ENCODE data around the gene SYT11. TPM values are rescaled to one million over a fixed set of nuclear protein-coding genes. Genes with fewer than 3 reads are reported as not detected.
A peak's percentile ranks its signal among the peaks of the same experiment; 100 is the strongest.

SYT11 gene, protein sequence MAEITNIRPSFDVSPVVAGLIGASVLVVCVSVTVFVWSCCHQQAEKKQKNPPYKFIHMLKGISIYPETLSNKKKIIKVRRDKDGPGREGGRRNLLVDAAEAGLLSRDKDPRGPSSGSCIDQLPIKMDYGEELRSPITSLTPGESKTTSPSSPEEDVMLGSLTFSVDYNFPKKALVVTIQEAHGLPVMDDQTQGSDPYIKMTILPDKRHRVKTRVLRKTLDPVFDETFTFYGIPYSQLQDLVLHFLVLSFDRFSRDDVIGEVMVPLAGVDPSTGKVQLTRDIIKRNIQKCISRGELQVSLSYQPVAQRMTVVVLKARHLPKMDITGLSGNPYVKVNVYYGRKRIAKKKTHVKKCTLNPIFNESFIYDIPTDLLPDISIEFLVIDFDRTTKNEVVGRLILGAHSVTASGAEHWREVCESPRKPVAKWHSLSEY
- total RNA-seq (2021; fragmentation: NEBNext Ultra II Directional; extraction: Animal tissue kit (Norgen Biotek cat#: 25700)), result 9.6 and 9.7 TPM in 2 replicates
- 6.1 and 7.2 TPM in 2 replicates for polyA plus RNA-seq (2011; rRNA removed)
- polyA plus RNA-seq (2011; cell fraction: cytosol; rRNA removed), result 7.5 TPM
- 5.9 TPM for polyA plus RNA-seq (2011; cell fraction: nucleus; rRNA removed)
- polyA plus RNA-seq (2012, experiment 1 of 2), result 6.3 to 10.9 TPM (median 8.8 TPM) in 4 replicates
- 4.4 TPM for polyA plus RNA-seq (2012, experiment 2 of 2)
- polyA plus RNA-seq (2013, experiment 1 of 2), result 7.2 TPM
- 8.3 TPM for polyA plus RNA-seq (2013, experiment 2 of 2)
- polyA minus RNA-seq (2011; rRNA and poly(A)+ RNA removed), result 19.6 and 25.2 TPM in 2 replicates
- 8.6 TPM for polyA minus RNA-seq (2011; cell fraction: cytosol; rRNA and poly(A)+ RNA removed)
- polyA minus RNA-seq (2011; cell fraction: nucleus; rRNA and poly(A)+ RNA removed), result 8.3 TPM
- long read RNA-seq, experiment 1, partial matches to known transcripts, result 0 of 8 reads
- long read RNA-seq, experiment 1, other reads (novel, unspliced or antisense), result 8 of 8 reads
- long read RNA-seq, experiment 2, full-length matches to known transcripts, result 1 of 1 reads
- long read RNA-seq, experiment 2, partial matches to known transcripts, result 0 of 1 reads
- long read RNA-seq, experiment 2, other reads (novel, unspliced or antisense), result 0 of 1 reads

DNA sequence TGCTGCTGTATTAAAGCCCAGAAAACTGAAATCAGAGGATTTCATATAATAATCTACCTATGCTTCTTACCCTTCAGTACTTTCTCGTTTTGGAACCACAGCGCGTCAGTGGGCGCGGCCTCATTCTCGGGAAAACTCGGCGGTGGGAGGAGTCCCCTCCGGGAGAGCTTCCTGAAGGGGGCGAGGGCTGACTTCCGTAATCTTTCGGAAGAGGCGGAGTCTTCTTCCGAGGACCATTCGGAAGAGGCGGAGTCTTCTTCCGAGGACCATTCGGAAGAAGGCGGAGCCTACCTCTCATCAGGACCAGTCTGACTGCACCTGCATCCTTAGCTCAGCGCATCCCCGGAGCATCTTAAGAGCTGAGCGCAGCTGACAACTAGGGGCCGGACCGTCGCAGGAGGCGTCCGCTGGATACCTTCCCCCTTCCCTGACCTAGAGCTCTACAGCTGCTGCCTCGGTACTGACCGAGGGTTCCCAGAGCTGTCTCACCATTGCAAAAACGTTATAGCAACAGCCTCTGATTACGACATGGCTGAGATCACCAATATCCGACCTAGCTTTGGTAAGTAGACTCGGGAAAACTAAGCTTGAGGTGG is at the start of gene SYT11:
SYT11 (plus strand) TSS at position 334 of the 596 bp plus-strand sequence; CDS start at position 529, 195 bp downstream.
- POLR2A ChIA-PET (ENCODE audit: partially characterized antibody), result interaction anchor here (0.7 to 2.4 kb wide), 10 partner anchors 9 to 847 kb away, joined by 3 to 7 read pairs (median 4); partner anchors contain the start of gene UBQLN4
- H2BK5ac ChIP-seq (ENCODE audit: low read depth, low read length), result peak within 1 kb of the TSS; percentile 63; the same call in 1 of the 2 replicates
- H3K23ac ChIP-seq (ENCODE audit: insufficient read length), result no peak within 1 kb of the TSS
- H3K36me3 ChIP-seq (ENCODE audit: control insufficient read depth in 2 of 4, insufficient read depth in 4 of 4, low read length in 3 of 4), result peaks cover 0 to 6% (median 3%) of the 10 kb centered on the region in 4 experiments; a peak in 3 of 8 replicates
- H3K4me1 ChIP-seq (replicated peaks in 1 of 4; ENCODE audit: control insufficient read depth in 3 of 4, insufficient read depth in 4 of 4, low read length in 3 of 4), result peaks cover 0 to 6% (median 2%) of the 10 kb centered on the region in 4 experiments; a peak in 4 of 7 replicates
- FAIRE-seq (peak; percentile 72), DNase-seq (ENCODE audit: low read depth in 1 of 2, low spot score in 2 of 2) (peak; percentile 81 to 93)
- peaks cover 0 to 2% of the 10 kb centered on the region in 2 experiments for H4K20me1 ChIP-seq (replicated peaks in 1 of 2; ENCODE audit: control insufficient read depth in 1 of 2, insufficient read depth in 2 of 2, low read length in 2 of 2)
- H3K14ac ChIP-seq (ENCODE audit: insufficient read length), result no peak within 1 kb of the TSS
- peaks cover 8% of the 10 kb centered on the region for H3K23me2 ChIP-seq (ENCODE audit: low read depth, low read length)
- no peak within 1 kb of the TSS for H2BK15ac ChIP-seq (ENCODE audit: low read length)
- H3K4ac ChIP-seq (replicated peaks; ENCODE audit: insufficient read length, low read depth, low read length), result no peak within 1 kb of the TSS
- H2AFZ ChIP-seq (ENCODE audit: low read length), result peak within 1 kb of the TSS; percentile 64; the same call in 1 of the 2 replicates
- H3K9me3 ChIP-seq (ENCODE audit: insufficient read depth in 2 of 2, low read depth in 1 of 2, low read length in 1 of 2), result no peaks in the 10 kb centered on the region
- H2BK20ac ChIP-seq (ENCODE audit: low read length), result 0 out of 2 replicates have a peak within 1 kb of the TSS, but pooled peaks have one; percentile 10
- H4K5ac ChIP-seq (ENCODE audit: insufficient read length, low read depth, low read length), result peak within 1 kb of the TSS; percentile 65
- H3K9ac ChIP-seq (replicated peaks in 1 of 4; ENCODE audit: extremely low read depth in 1 of 4, low read depth in 3 of 4, low read length in 3 of 4), result peak within 1 kb of the TSS in 3 of 4 experiments; percentile 49 to 87 (median 85); a peak in 6 of 7 replicates
- no peaks in the 10 kb centered on the region for H3K27me3 ChIP-seq (replicated peaks in 1 of 4; ENCODE audit: control insufficient read depth in 3 of 4, extremely low read depth in 1 of 4, insufficient read depth in 3 of 4, low read length in 3 of 4)
- H2BK120ac ChIP-seq (replicated peaks; ENCODE audit: low read depth, low read length), result no peak within 1 kb of the TSS
- peak within 1 kb of the TSS; percentile 92; the same call in 1 of the 2 replicates for H4K8ac ChIP-seq (ENCODE audit: extremely low read depth, insufficient read depth, low read length)
- H2AK5ac ChIP-seq (ENCODE audit: low read depth, low read length), result no peak within 1 kb of the TSS
- H3K56ac ChIP-seq (replicated peaks; ENCODE audit: insufficient read length, low read depth, low read length), result no peak within 1 kb of the TSS
- H3K27ac ChIP-seq (ENCODE audit: low read depth, low read length), result peak within 1 kb of the TSS; percentile 75
- peak within 1 kb of the TSS; percentile 67; the same call in 1 of the 2 replicates for H3K18ac ChIP-seq (ENCODE audit: extremely low read depth, low read length)
- CTCF ChIA-PET (ENCODE audit: partially characterized antibody), result no interaction called here
- H4K91ac ChIP-seq (replicated peaks; ENCODE audit: insufficient read length, low read length), result peak within 1 kb of the TSS; percentile 22
- peaks cover 0 to 22% of the 10 kb centered on the region in 2 experiments; a peak in 2 of 4 replicates for H3K79me2 ChIP-seq (ENCODE audit: control insufficient read depth in 1 of 2, insufficient read depth in 2 of 2, low read length in 2 of 2)
- H3K4me2 ChIP-seq (ENCODE audit: insufficient read depth in 1 of 2, low read depth in 2 of 2, low read length in 2 of 2), result peak within 1 kb of the TSS; percentile 56 to 81
- H2BK12ac ChIP-seq (ENCODE audit: low read depth, low read length), result peak within 1 kb of the TSS; percentile 61; the same call in 1 of the 2 replicates
- H3K4me3 ChIP-seq (ENCODE audit: extremely low read depth in 1 of 4, insufficient read depth in 2 of 4, low read depth in 3 of 4, low read length in 4 of 4), result peak within 1 kb of the TSS; percentile 41 to 68 (median 47)
- 10% methylated on average over 31 of the region's 33 CpGs; no CpG with 5 or more reads in 1 of the 2 experiments for WGBS, 2 experiments (ENCODE audit: extremely low coverage in 1 of 2, insufficient coverage in 1 of 2, insufficient read length in 1 of 2, insufficient replicate concordance in 2 of 2, low coverage in 1 of 2, low lambda C conversion rate in 2 of 2, missing lambda C conversion rate in 1 of 2)
- H3K79me1 ChIP-seq (ENCODE audit: low read depth, low read length), result peaks cover 3% of the 10 kb centered on the region; the same call in 1 of the 2 replicates
- no peak for TF ChIP-seq TBP (IDR thresholded peaks at IDR 0.05; ENCODE audit: low read depth, low read length)
- no peak for TF ChIP-seq SUZ12 (IDR thresholded peaks at IDR 0.05; ENCODE audit: low read length)
- no peak for TF ChIP-seq RXRA (IDR thresholded peaks at IDR 0.05; ENCODE audit: insufficient read depth, low read depth, low read length)
- TF ChIP-seq HDAC6 (IDR thresholded peaks at IDR 0.05; ENCODE audit: low read depth, low read length), result no peak
- peak; percentile 28; the same call in 1 of the 2 replicates for TF ChIP-seq TAF1 (IDR thresholded peaks at IDR 0.05; ENCODE audit: low read depth, low read length)
- no peak for TF ChIP-seq MAFK (IDR thresholded peaks at IDR 0.05; ENCODE audit: low read depth, low read length)
